Karpas-422 (cell line): ENCODE results near the gene LRP1B. TPM values are rescaled to one million over a fixed set of nuclear protein-coding genes. Genes with fewer than 3 reads are reported as not detected.

Experiments
- DNase-seq: peaks from one replicate; pipeline ENCODE4 v3.0.0-alpha.2; 2015
- H2AFZ ChIP-seq: fragments of 200-600 bp; sonication (generic); 2 replicates; pipeline ENCODE4 v1.6.1; 2014; ENCODE audit warnings: antibody characterized with exemption, low read length, mixed read lengths
- H3K27ac ChIP-seq: fragments of 200-600 bp; sonication (generic); 2 replicates; pipeline ENCODE4 v1.5.1; 2014; ENCODE audit warnings: mild to moderate bottlenecking, low read length, moderate library complexity
- H3K27me3 ChIP-seq: fragments of 200-600 bp; sonication (generic); 2 replicates; pipeline ENCODE4 v1.6.1; 2014; ENCODE audit warnings: low read length, mixed read lengths
- H3K36me3 ChIP-seq: fragments of 200-600 bp; sonication (generic); 2 replicates; pipeline ENCODE4 v1.6.1; 2014; ENCODE audit warnings: low read length, mixed read lengths; ENCODE audit not compliant: insufficient read depth
- H3K4me1 ChIP-seq: fragments of 200-600 bp; sonication (generic); 2 replicates; pipeline ENCODE4 v1.6.1; 2014; ENCODE audit warnings: mild to moderate bottlenecking, low read length, mixed read lengths
- H3K4me2 ChIP-seq: fragments of 200-600 bp; sonication (generic); 2 replicates; pipeline ENCODE4 v1.6.1; 2014; ENCODE audit warnings: low read length, low read depth, mild to moderate bottlenecking; ENCODE audit not compliant: poor library complexity, severe bottlenecking
- H3K4me3 ChIP-seq: fragments of 200-600 bp; sonication (generic); 2 replicates; pipeline ENCODE4 v1.5.1; 2014; ENCODE audit warnings: mild to moderate bottlenecking, antibody characterized with exemption, low read length, mixed read lengths
- H3K79me2 ChIP-seq: fragments of 200-600 bp; sonication (generic); 2 replicates; pipeline ENCODE4 v1.6.1; 2014; ENCODE audit warnings: mild to moderate bottlenecking, low read length, mixed read lengths
- H3K9ac ChIP-seq: fragments of 200-600 bp; sonication (generic); 2 replicates; pipeline ENCODE4 v1.6.0; 2014; ENCODE audit warnings: low read length
- H3K9me2 ChIP-seq: fragments of 200-600 bp; sonication (generic), shearing (Covaris generic); replicated peaks from 2 replicates; pipeline ENCODE4 v1.6.0; 2014; ENCODE audit warnings: mild to moderate bottlenecking, low read length, moderate library complexity; ENCODE audit not compliant: insufficient read depth
- H3K9me3 ChIP-seq: fragments of 300-700, 200-600 bp; sonication (generic); 2 replicates; pipeline ENCODE4 v1.6.1; 2014; ENCODE audit warnings: low read length, mixed read lengths
- H4K20me1 ChIP-seq: fragments of 200-600 bp; sonication (generic); 2 replicates; pipeline ENCODE4 v1.6.1; 2014; ENCODE audit warnings: mild to moderate bottlenecking, antibody characterized with exemption, low read length, low read depth; ENCODE audit not compliant: insufficient read depth
- total RNA-seq: library from RNA; depleted of rRNA; stranded (reverse); fragments of >200 nt; shearing (Covaris generic); gene quantifications from 2 replicates; pipeline ENCODE4 v1.2.3, GENCODE V29; 2014; ENCODE audit warnings: low replicate concordance

The LRP1B gene
- total RNA-seq, 1 experiment from 2014 or later = not detected

GRCh38 chr2:141437521-141437920, 693.3 kb downstream of the LRP1B start:
- DNase-seq = no peak
- Histone ChIP-seq H3K36me3 (no peaks in the 10 kb centered on the region), H3K4me2 (no peak overlapping the region), H3K27me3 (no peaks in the 10 kb centered on the region), H3K9me3 (peaks cover 28% of the 10 kb centered on the region), H3K4me1 (no peaks in the 10 kb centered on the region), H4K20me1 (no peaks in the 10 kb centered on the region), H3K79me2 (no peaks in the 10 kb centered on the region), H2AFZ (no peak overlapping the region), H3K9ac (no peak overlapping the region), H3K4me3 (no peak overlapping the region), H3K27ac (no peak overlapping the region), H3K9me2 (no peaks in the 10 kb centered on the region)

- Histone ChIP-seq H3K9ac (no peak overlapping the region), H3K4me1 (no peaks in the 10 kb centered on the region), H3K4me2 (no peak overlapping the region), H3K79me2 (no peaks in the 10 kb centered on the region), H3K9me2 (no peaks in the 10 kb centered on the region), H2AFZ (no peak overlapping the region), H3K27ac (no peak overlapping the region), H3K27me3 (no peaks in the 10 kb centered on the region), H3K9me3 (peaks cover 14% of the 10 kb centered on the region; the same call in 1 of the 2 replicates), H3K4me3 (no peak overlapping the region), H3K36me3 (no peaks in the 10 kb centered on the region), H4K20me1 (no peaks in the 10 kb centered on the region)
- DNase-seq = no peak
These were observed 707.7 kb downstream of the LRP1B start for GRCh38 chr2:141423124-141423523.

GRCh38 chr2:141417246-141417797, 713.5 kb downstream of the LRP1B start:
- H3K9ac ChIP-seq = no peak overlapping the region
- H3K4me2 ChIP-seq = no peak overlapping the region
- H3K4me1 ChIP-seq = no peaks in the 10 kb centered on the region
- H3K4me3 ChIP-seq = no peak overlapping the region
- no peaks in the 10 kb centered on the region for H3K9me2 ChIP-seq
- H3K36me3 ChIP-seq = no peaks in the 10 kb centered on the region
- no peak overlapping the region for H3K27ac ChIP-seq
- H3K27me3 ChIP-seq = no peaks in the 10 kb centered on the region
- no peaks in the 10 kb centered on the region for H4K20me1 ChIP-seq
- peaks cover 17% of the 10 kb centered on the region; the same call in 1 of the 2 replicates for H3K9me3 ChIP-seq
- H2AFZ ChIP-seq = no peak overlapping the region
- no peak for DNase-seq
- H3K79me2 ChIP-seq = no peaks in the 10 kb centered on the region

GRCh38 chr2:141411419-141411818, 719.4 kb downstream of the LRP1B start:
- no peaks in the 10 kb centered on the region for H4K20me1 ChIP-seq
- H3K9me2 ChIP-seq = no peaks in the 10 kb centered on the region

GRCh38 chr2:141399270-141399669, 731.5 kb downstream of the LRP1B start:
- Histone ChIP-seq H3K27ac (no peak overlapping the region), H3K9me2 (no peaks in the 10 kb centered on the region), H4K20me1 (no peaks in the 10 kb centered on the region), H2AFZ (no peak overlapping the region), H3K4me1 (no peaks in the 10 kb centered on the region), H3K27me3 (no peaks in the 10 kb centered on the region), H3K9me3 (peaks cover 3% of the 10 kb centered on the region; the same call in 1 of the 2 replicates), H3K4me3 (no peak overlapping the region), H3K79me2 (no peaks in the 10 kb centered on the region), H3K36me3 (no peaks in the 10 kb centered on the region), H3K4me2 (no peak overlapping the region), H3K9ac (no peak overlapping the region)
- peak; percentile 44 for DNase-seq

More at GRCh38 chr2:141411419-141411818, 719.4 kb downstream of the LRP1B start:
- Histone ChIP-seq H3K4me3 (no peak overlapping the region), H3K9me3 (peaks cover 22% of the 10 kb centered on the region), H3K9ac (no peak overlapping the region), H3K4me2 (no peak overlapping the region), H3K27ac (no peak overlapping the region), H3K79me2 (no peaks in the 10 kb centered on the region), H3K4me1 (no peaks in the 10 kb centered on the region), H2AFZ (no peak overlapping the region), H3K27me3 (no peaks in the 10 kb centered on the region), H3K36me3 (no peaks in the 10 kb centered on the region)
- no peak for DNase-seq

- Histone ChIP-seq H3K79me2 (no peaks in the 10 kb centered on the region), H2AFZ (no peak overlapping the region), H3K9me3 (no peaks in the 10 kb centered on the region; the same call in 1 of the 2 replicates), H3K27me3 (no peaks in the 10 kb centered on the region), H3K4me1 (no peaks in the 10 kb centered on the region), H3K9ac (no peak overlapping the region), H3K4me2 (no peak overlapping the region), H4K20me1 (no peaks in the 10 kb centered on the region), H3K27ac (no peak overlapping the region), H3K4me3 (no peak overlapping the region), H3K36me3 (no peaks in the 10 kb centered on the region), H3K9me2 (no peaks in the 10 kb centered on the region)
- DNase-seq = no peak
These were observed 737.6 kb downstream of the LRP1B start for GRCh38 chr2:141393214-141393545.

- Histone ChIP-seq H3K27ac (no peak overlapping the region), H3K36me3 (no peaks in the 10 kb centered on the region), H3K4me3 (no peak overlapping the region), H4K20me1 (no peaks in the 10 kb centered on the region), H3K4me1 (no peaks in the 10 kb centered on the region), H3K79me2 (no peaks in the 10 kb centered on the region), H3K27me3 (no peaks in the 10 kb centered on the region), H3K9me3 (no peaks in the 10 kb centered on the region; the same call in 1 of the 2 replicates), H3K4me2 (no peak overlapping the region), H2AFZ (no peak overlapping the region), H3K9ac (no peak overlapping the region), H3K9me2 (no peaks in the 10 kb centered on the region)
- no peak for DNase-seq
These were observed 738.2 kb downstream of the LRP1B start for GRCh38 chr2:141392517-141393213.

GRCh38 chr2:141386168-141386567, 744.6 kb downstream of the LRP1B start:
- Histone ChIP-seq H3K4me2 (no peak overlapping the region), H2AFZ (no peak overlapping the region), H3K36me3 (no peaks in the 10 kb centered on the region), H3K4me1 (no peaks in the 10 kb centered on the region), H3K9me3 (peaks cover 16% of the 10 kb centered on the region), H3K79me2 (no peaks in the 10 kb centered on the region), H3K27ac (no peak overlapping the region), H3K9ac (no peak overlapping the region), H3K27me3 (no peaks in the 10 kb centered on the region), H4K20me1 (no peaks in the 10 kb centered on the region), H3K4me3 (no peak overlapping the region), H3K9me2 (no peaks in the 10 kb centered on the region)
- DNase-seq = no peak
